ENCODE measurements around the gene PRPF38B.
"Not testable (repeated sequence)": the region's sequence is repeated elsewhere in the genome, so short reads cannot be mapped to it uniquely, and the experiment has no call there.

Gene PRPF38B

GRCh38 chr1:108681701-108682100, 10.4 kb upstream of the PRPF38B start:
- DNase-seq = not testable (repeated sequence)

- no peak for DNase-seq
Measured at GRCh38 chr1:108685529-108685928, 6.6 kb upstream of the PRPF38B start.

GRCh38 chr1:108686614-108687313, 5.3 kb upstream of the PRPF38B start:
- DNase-seq = peak; percentile 75

- peak; percentile 69 for DNase-seq
Measured at GRCh38 chr1:108691128-108691941, 775 bp upstream of the PRPF38B start.

- peak; percentile 74 for DNase-seq
Measured at GRCh38 chr1:108692724-108693655, 880 bp downstream of the PRPF38B start.

GRCh38 chr1:108695535-108695934, 3.4 kb downstream of the PRPF38B start:
- no peak for DNase-seq

- DNase-seq = no peak
Measured at GRCh38 chr1:108699375-108700332, 7.5 kb downstream of the PRPF38B start.

- DNase-seq = no peak
Measured at GRCh38 chr1:108701176-108701849, 9.2 kb downstream of the PRPF38B start.

- not testable (repeated sequence) for DNase-seq
Measured at GRCh38 chr1:108702109-108702508, 10.0 kb downstream of the PRPF38B start.

- no peak for DNase-seq
Measured at GRCh38 chr1:108703939-108704338, 11.8 kb downstream of the PRPF38B start.

- no peak for DNase-seq
Measured at GRCh38 chr1:108704496-108704895, 12.4 kb downstream of the PRPF38B start.

- no peak for DNase-seq
Measured at GRCh38 chr1:108706643-108707042, 14.5 kb downstream of the PRPF38B start.

- DNase-seq = peak; percentile 63
Measured at GRCh38 chr1:108708691-108709660, 16.9 kb downstream of the PRPF38B start.

- DNase-seq = no peak
Measured at GRCh38 chr1:108712606-108713150, 20.6 kb downstream of the PRPF38B start, which contains the start of gene FNDC7. TSS of gene FNDC7 (plus strand) at chr1:108712908. CDS start at chr1:108712934, 26 bp downstream.

GRCh38 chr1:108715932-108716331, 23.8 kb downstream of the PRPF38B start:
- DNase-seq = no peak

GRCh38 chr1:108716437-108717230, 24.5 kb downstream of the PRPF38B start:
- DNase-seq = no peak

- DNase-seq = no peak
Measured at GRCh38 chr1:108717774-108718316, 25.7 kb downstream of the PRPF38B start.

GRCh38 chr1:108718927-108719655, 27.0 kb downstream of the PRPF38B start:
- DNase-seq = no peak
